ENCODE results near the gene NECAB3. TPM values are rescaled to one million over a fixed set of nuclear protein-coding genes. Genes with fewer than 3 reads are reported as not detected.

The NECAB3 gene
- total and polyA plus RNA-seq, 2 of the 13 experiments (the other 11 are each of a cell fraction or from before 2014, with no cell fraction given) = 61.5 to 65.5 TPM

DNA sequence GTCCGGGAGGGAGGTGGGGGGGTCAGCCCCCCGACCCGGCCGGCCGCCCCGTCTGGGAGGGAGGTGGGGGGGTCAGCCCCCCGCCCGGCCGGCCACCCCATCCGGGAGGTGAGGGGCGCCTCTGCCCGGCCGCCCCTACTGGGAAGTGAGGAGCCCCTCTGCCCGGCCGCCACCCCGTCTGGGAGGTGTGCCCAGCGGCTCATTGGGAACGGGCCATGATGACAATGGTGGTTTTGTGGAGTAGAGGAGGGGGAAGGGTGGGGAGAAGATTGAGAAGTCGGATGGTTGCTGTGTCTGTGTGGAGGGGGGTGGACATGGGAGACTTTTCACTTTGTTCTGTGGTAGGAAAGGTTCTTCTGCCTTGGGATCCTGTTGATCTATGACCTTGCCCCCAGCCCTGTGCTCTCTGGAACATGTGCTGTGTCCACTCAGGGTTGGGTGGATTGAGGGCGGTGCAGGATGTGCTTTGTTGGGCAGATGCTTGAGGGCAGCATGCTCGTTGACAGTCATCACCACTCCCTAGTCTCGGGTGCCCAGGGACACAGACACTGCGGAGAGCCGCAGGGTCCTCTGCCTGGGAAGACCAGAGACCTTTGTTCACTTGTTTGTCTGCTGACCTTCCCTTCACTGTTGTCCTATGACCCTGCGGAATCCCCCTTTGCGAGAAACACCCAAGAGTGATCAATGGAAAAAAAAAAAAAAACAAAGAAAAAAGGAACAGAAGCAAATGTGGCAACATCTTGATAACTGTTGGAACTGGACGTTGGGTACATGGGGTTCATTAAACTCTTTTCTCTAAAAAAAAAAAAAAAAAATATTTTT is 27.6 kb upstream of the NECAB3 start (continued):
- TF ChIP-seq, protein P1, sequence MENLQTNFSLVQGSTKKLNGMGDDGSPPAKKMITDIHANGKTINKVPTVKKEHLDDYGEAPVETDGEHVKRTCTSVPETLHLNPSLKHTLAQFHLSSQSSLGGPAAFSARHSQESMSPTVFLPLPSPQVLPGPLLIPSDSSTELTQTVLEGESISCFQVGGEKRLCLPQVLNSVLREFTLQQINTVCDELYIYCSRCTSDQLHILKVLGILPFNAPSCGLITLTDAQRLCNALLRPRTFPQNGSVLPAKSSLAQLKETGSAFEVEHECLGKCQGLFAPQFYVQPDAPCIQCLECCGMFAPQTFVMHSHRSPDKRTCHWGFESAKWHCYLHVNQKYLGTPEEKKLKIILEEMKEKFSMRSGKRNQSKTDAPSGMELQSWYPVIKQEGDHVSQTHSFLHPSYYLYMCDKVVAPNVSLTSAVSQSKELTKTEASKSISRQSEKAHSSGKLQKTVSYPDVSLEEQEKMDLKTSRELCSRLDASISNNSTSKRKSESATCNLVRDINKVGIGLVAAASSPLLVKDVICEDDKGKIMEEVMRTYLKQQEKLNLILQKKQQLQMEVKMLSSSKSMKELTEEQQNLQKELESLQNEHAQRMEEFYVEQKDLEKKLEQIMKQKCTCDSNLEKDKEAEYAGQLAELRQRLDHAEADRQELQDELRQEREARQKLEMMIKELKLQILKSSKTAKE (CRISPR knock-in tag; IDR thresholded peaks at IDR 0.05; ENCODE audit: borderline replicate concordance) = peak; percentile 98
- TF ChIP-seq ZMYM4 (CRISPR knock-in tag; IDR thresholded peaks at IDR 0.05) = peak; percentile 88
- 0 out of 2 replicates have a peak, but pooled peaks have one; percentile 44 for TF ChIP-seq SIX1 (CRISPR knock-in tag; IDR thresholded peaks at IDR 0.05; ENCODE audit: borderline replicate concordance)
- TF ChIP-seq NFKB2 (CRISPR knock-in tag; IDR thresholded peaks at IDR 0.05; ENCODE audit: borderline replicate concordance) = 0 out of 2 replicates have a peak, but pooled peaks have one; percentile 52
- peak; percentile 48; the same call in 1 of the 2 replicates for TF ChIP-seq FOXK2 (IDR thresholded peaks at IDR 0.05)
- no peak for TF ChIP-seq KLF16 (CRISPR knock-in tag; IDR thresholded peaks at IDR 0.05)
- no peak for TF ChIP-seq ZSCAN20 (CRISPR knock-in tag; IDR thresholded peaks at IDR 0.05; ENCODE audit: borderline replicate concordance)
- TF ChIP-seq ZFP36 (IDR thresholded peaks at IDR 0.05; ENCODE audit: borderline replicate concordance, low read depth, low read length, partially characterized antibody) = no peak
- TF ChIP-seq, protein P2, sequence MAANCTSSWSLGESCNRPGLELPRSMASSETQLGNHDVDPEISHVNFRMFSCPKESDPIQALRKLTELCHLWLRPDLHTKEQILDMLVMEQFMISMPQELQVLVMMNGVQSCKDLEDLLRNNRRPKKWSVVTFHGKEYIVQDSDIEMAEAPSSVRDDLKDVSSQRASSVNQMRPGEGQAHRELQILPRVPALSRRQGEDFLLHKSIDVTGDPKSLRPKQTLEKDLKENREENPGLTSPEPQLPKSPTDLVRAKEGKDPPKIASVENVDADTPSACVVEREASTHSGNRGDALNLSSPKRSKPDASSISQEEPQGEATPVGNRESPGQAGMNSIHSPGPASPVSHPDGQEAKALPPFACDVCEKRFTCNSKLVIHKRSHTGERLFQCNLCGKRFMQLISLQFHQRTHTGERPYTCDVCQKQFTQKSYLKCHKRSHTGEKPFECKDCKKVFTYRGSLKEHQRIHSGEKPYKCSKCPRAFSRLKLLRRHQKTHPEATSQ (CRISPR knock-in tag; IDR thresholded peaks at IDR 0.05; ENCODE audit: borderline replicate concordance) = peak; percentile 84; the same call in 1 of the 2 replicates
- TF ChIP-seq U2AF2 (IDR thresholded peaks at IDR 0.05; ENCODE audit: low read depth, low read length) = no peak
- TF ChIP-seq FOXJ3 (CRISPR knock-in tag; IDR thresholded peaks at IDR 0.05; ENCODE audit: borderline replicate concordance) = peak; percentile 78; the same call in 1 of the 2 replicates
- 0 out of 2 replicates have a peak, but pooled peaks have one; percentile 50 for TF ChIP-seq ZNF251 (CRISPR knock-in tag; IDR thresholded peaks at IDR 0.05)
- TF ChIP-seq DNMT1 (CRISPR knock-in tag; IDR thresholded peaks at IDR 0.05) = peak; percentile 52; the same call in 1 of the 2 replicates
- TF ChIP-seq HDAC1 (CRISPR knock-in tag; IDR thresholded peaks at IDR 0.05) = peak; percentile 89
- peak; percentile 87 for TF ChIP-seq TGIF2 (CRISPR knock-in tag; IDR thresholded peaks at IDR 0.05)
- peak; percentile 83 for TF ChIP-seq ZSCAN25 (CRISPR knock-in tag; IDR thresholded peaks at IDR 0.05)
- TF ChIP-seq ETV5 (CRISPR knock-in tag; IDR thresholded peaks at IDR 0.05; ENCODE audit: borderline replicate concordance) = peak; percentile 92
- TF ChIP-seq CBX5 (CRISPR knock-in tag; IDR thresholded peaks at IDR 0.05; ENCODE audit: borderline replicate concordance) = peak; percentile 85
- TF ChIP-seq, protein P3, sequence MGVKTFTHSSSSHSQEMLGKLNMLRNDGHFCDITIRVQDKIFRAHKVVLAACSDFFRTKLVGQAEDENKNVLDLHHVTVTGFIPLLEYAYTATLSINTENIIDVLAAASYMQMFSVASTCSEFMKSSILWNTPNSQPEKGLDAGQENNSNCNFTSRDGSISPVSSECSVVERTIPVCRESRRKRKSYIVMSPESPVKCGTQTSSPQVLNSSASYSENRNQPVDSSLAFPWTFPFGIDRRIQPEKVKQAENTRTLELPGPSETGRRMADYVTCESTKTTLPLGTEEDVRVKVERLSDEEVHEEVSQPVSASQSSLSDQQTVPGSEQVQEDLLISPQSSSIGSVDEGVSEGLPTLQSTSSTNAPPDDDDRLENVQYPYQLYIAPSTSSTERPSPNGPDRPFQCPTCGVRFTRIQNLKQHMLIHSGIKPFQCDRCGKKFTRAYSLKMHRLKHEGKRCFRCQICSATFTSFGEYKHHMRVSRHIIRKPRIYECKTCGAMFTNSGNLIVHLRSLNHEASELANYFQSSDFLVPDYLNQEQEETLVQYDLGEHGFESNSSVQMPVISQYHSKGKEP (CRISPR knock-in tag; IDR thresholded peaks at IDR 0.05) = no peak
- TF ChIP-seq, protein P4, sequence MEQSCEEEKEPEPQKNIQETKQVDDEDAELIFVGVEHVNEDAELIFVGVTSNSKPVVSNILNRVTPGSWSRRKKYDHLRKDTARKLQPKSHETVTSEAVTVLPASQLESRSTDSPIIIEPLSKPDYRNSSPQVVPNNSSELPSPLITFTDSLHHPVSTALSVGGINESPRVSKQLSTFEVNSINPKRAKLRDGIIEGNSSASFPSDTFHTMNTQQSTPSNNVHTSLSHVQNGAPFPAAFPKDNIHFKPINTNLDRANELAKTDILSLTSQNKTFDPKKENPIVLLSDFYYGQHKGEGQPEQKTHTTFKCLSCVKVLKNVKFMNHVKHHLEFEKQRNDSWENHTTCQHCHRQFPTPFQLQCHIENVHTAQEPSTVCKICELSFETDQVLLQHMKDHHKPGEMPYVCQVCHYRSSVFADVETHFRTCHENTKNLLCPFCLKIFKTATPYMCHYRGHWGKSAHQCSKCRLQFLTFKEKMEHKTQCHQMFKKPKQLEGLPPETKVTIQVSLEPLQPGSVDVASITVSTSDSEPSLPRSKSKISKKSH (CRISPR knock-in tag; IDR thresholded peaks at IDR 0.05; ENCODE audit: borderline replicate concordance) = peak; percentile 90; the same call in 1 of the 2 replicates
- TF ChIP-seq MAF1 (CRISPR knock-in tag; IDR thresholded peaks at IDR 0.05; ENCODE audit: borderline replicate concordance) = no peak
